ENCODE data around the gene CYP2C19.

Gene CYP2C19

GRCh38 chr10:94846204-94846603 is 83.7 kb downstream of the CYP2C19 start:
- H3K4me3 ChIP-seq (ENCODE audit: low read length) = no peak overlapping the region
- DNase-seq (ENCODE audit: low read depth) = no peak
- no peak for TF ChIP-seq CTCF (conservative IDR thresholded peaks at IDR 0.05; ENCODE audit: low read length)

- no peak for TF ChIP-seq CTCF (conservative IDR thresholded peaks at IDR 0.05; ENCODE audit: low read length)
- no peak for DNase-seq (ENCODE audit: low read depth)
These were observed 88.3 kb downstream of the CYP2C19 start for GRCh38 chr10:94850766-94851165.

GRCh38 chr10:94851263-94851662 is 88.8 kb downstream of the CYP2C19 start:
- H3K4me3 ChIP-seq (ENCODE audit: low read length) = no peak overlapping the region
- no peak for DNase-seq (ENCODE audit: low read depth)
- no peak for TF ChIP-seq CTCF (conservative IDR thresholded peaks at IDR 0.05; ENCODE audit: low read length)

More at GRCh38 chr10:94850766-94851165, 88.3 kb downstream of the CYP2C19 start:
- H3K4me3 ChIP-seq (ENCODE audit: low read length) = no peak overlapping the region

- H3K4me3 ChIP-seq (ENCODE audit: low read length) = no peak overlapping the region
- no peak for TF ChIP-seq CTCF (conservative IDR thresholded peaks at IDR 0.05; ENCODE audit: low read length)
- DNase-seq (ENCODE audit: low read depth) = no peak
These were observed 90.0 kb downstream of the CYP2C19 start for GRCh38 chr10:94852438-94852837.

GRCh38 chr10:94853065-94853464 is 90.6 kb downstream of the CYP2C19 start:
- no peak for DNase-seq (ENCODE audit: low read depth)
- no peak overlapping the region for H3K4me3 ChIP-seq (ENCODE audit: low read length)
- no peak for TF ChIP-seq CTCF (conservative IDR thresholded peaks at IDR 0.05; ENCODE audit: low read length)

GRCh38 chr10:94858005-94858404 is 95.5 kb downstream of the CYP2C19 start:
- TF ChIP-seq CTCF (conservative IDR thresholded peaks at IDR 0.05; ENCODE audit: low read length) = no peak
- no peak for DNase-seq (ENCODE audit: low read depth)
- H3K4me3 ChIP-seq (ENCODE audit: low read length) = no peak overlapping the region

GRCh38 chr10:94859086-94859485 is 96.6 kb downstream of the CYP2C19 start:
- TF ChIP-seq CTCF (conservative IDR thresholded peaks at IDR 0.05; ENCODE audit: low read length) = no peak
- H3K4me3 ChIP-seq (ENCODE audit: low read length) = no peak overlapping the region
- DNase-seq (ENCODE audit: low read depth) = no peak

All from AG10803 (cell line).